BLaER1 (cell line): ENCODE measurements around the gene DDX55.
A peak's percentile ranks its signal among the peaks of the same experiment; 100 is the strongest.
"Not testable (repeated sequence)": the region's sequence is repeated elsewhere in the genome, so short reads cannot be mapped to it uniquely, and the experiment has no call there.

Experiments
- H3K27ac ChIP-seq: shearing (Covaris generic); formaldehyde crosslinking; 2 replicates; pipeline ENCODE4 v1.8.1; 2022
- H3K27me3 ChIP-seq: shearing (Covaris generic); formaldehyde crosslinking; 2 replicates; pipeline ENCODE4 v1.8.1; 2022
- H3K36me3 ChIP-seq: shearing (Covaris generic); formaldehyde crosslinking; 2 replicates; pipeline ENCODE4 v1.8.1; 2022
- H3K4me1 ChIP-seq: shearing (Covaris generic); formaldehyde crosslinking; 2 replicates; pipeline ENCODE4 v1.8.1; 2022
- H3K4me2 ChIP-seq: shearing (Covaris generic); formaldehyde crosslinking; 2 replicates; pipeline ENCODE4 v1.8.1; 2022
- H3K4me3 ChIP-seq: shearing (Covaris generic); formaldehyde crosslinking; 2 replicates; pipeline ENCODE4 v1.8.1; 2022
- H3K9ac ChIP-seq: shearing (Covaris generic); formaldehyde crosslinking; 2 replicates; pipeline ENCODE4 v1.8.1; 2022
- H3K9me3 ChIP-seq: shearing (Covaris generic); formaldehyde crosslinking; 2 replicates; pipeline ENCODE4 v1.8.1; 2022
- H4K20me1 ChIP-seq: shearing (Covaris generic); formaldehyde crosslinking; 2 replicates; pipeline ENCODE4 v1.8.1; 2022
- Cebpa-rat ChIP-seq: shearing (Covaris generic); IDR thresholded peaks from 2 replicates; pipeline ENCODE4 v1.8.1; 2022

Gene DDX55

GRCh38 chr12:123601602-123602489 lies at the start of gene DDX55:
Gene DDX55, plus strand, starts transcription at chr12:123602099. Its CDS starts 50 bp downstream, at chr12:123602149.
- Histone ChIP-seq H3K27ac (peak within 1 kb of the TSS; percentile 96), H3K4me2 (peak within 1 kb of the TSS; percentile 94), H4K20me1 (peaks cover 42% of the 10 kb centered on the region), H3K4me1 (peaks cover 29% of the 10 kb centered on the region), H3K9ac (peak within 1 kb of the TSS; percentile 98), H3K27me3 (no peaks in the 10 kb centered on the region), H3K36me3 (peaks cover 64% of the 10 kb centered on the region), H3K4me3 (peak within 1 kb of the TSS; percentile 100), H3K9me3 (no peaks in the 10 kb centered on the region)
- TF ChIP-seq Cebpa-rat = no peak

DNA sequence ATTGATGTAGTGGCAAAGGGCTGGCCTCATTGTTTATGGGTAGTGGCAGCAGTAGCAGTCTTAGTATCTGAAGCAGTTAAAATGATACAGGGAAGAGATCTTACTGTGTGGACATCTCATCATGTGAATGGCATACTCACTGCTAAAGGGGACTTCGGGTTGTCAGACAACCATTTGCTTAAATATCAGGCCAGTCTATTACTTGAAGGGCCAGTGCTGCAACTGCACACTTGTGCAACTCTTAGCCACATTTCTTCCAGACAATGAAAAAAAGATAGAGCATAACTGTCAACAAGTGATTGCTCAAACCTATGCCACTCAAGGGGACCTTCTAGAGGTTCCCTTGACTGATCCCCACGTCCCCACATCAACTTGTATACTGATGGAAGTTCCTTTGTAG lies 47.8 kb upstream of the DDX55 start:
- H3K9me3 ChIP-seq, H3K27ac ChIP-seq, H3K36me3 ChIP-seq, H4K20me1 ChIP-seq, H3K4me1 ChIP-seq, H3K4me2 ChIP-seq, H3K9ac ChIP-seq, H3K27me3 ChIP-seq, H3K4me3 ChIP-seq: not testable (repeated sequence)

DNA sequence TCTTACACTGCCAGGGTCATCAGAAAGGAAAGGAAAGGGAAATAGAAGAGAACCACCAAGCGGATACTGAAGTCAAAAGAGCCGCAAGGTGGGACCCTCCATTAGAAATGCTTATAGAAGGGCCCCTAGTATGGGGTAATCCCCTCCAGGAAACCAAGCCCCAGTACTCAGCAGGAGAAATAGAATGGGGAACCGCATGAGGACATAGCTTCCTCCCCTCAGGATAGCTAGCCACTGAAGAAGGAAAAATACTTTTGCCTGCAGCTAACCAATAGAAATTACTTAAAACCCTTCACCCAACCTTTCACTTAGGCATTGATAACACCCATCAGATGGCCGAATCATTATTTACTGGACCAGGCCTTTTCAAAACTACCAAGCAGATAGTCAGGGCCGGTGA lies 47.1 kb upstream of the DDX55 start:
- not testable (repeated sequence) for H3K4me1 ChIP-seq, H3K27me3 ChIP-seq, H3K36me3 ChIP-seq, H3K9ac ChIP-seq, H3K9me3 ChIP-seq, H3K4me2 ChIP-seq, H3K4me3 ChIP-seq, H3K27ac ChIP-seq, H4K20me1 ChIP-seq

GRCh38 chr12:123558487-123558886 lies 43.4 kb upstream of the DDX55 start:
- H3K36me3 ChIP-seq, H3K4me3 ChIP-seq, H3K27ac ChIP-seq, H3K9ac ChIP-seq, H3K9me3 ChIP-seq, H3K4me1 ChIP-seq, H3K27me3 ChIP-seq, H3K4me2 ChIP-seq, H4K20me1 ChIP-seq: not testable (repeated sequence)

DNA sequence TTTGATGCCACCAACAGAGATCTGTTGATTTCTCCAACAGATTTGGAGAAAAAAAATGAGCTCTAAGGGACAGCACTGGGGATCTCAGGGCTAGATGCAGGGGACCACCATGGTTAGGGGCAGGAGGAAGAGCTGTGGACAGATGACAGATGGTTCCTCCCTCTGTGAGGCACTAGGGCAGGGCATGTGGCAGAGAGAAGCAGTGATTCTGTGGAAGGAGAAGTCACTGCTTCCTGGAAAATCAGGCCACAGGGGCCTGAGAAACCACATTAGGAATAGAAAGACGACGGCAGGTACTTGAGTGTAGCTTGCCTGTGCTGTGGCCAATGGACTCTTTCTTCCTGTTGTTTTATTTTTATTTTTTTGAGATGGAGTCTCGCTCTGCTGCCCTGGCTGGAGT lies 42.4 kb upstream of the DDX55 start:
- peak overlapping the region; percentile 37 for H3K4me2 ChIP-seq
- no peaks in the 10 kb centered on the region for H3K27me3 ChIP-seq
- no peak overlapping the region for H3K27ac ChIP-seq
- H3K9ac ChIP-seq = no peak overlapping the region
- no peaks in the 10 kb centered on the region for H3K9me3 ChIP-seq
- H4K20me1 ChIP-seq = no peaks in the 10 kb centered on the region
- TF ChIP-seq Cebpa-rat = no peak
- H3K4me1 ChIP-seq = peaks cover 9% of the 10 kb centered on the region
- H3K36me3 ChIP-seq = no peaks in the 10 kb centered on the region
- no peak overlapping the region for H3K4me3 ChIP-seq

GRCh38 chr12:123571343-123571813 lies 30.5 kb upstream of the DDX55 start:
- no peak overlapping the region for H3K4me2 ChIP-seq
- no peak for TF ChIP-seq Cebpa-rat
- no peaks in the 10 kb centered on the region for H3K27me3 ChIP-seq
- H3K9me3 ChIP-seq = no peaks in the 10 kb centered on the region
- H3K9ac ChIP-seq = no peak overlapping the region
- no peak overlapping the region for H3K27ac ChIP-seq
- H3K4me1 ChIP-seq = 0 out of 2 replicates have a peak, but pooled peaks cover 4% of the 10 kb centered on the region
- 0 out of 2 replicates have a peak, but pooled peaks cover 5% of the 10 kb centered on the region for H3K36me3 ChIP-seq
- no peak overlapping the region for H3K4me3 ChIP-seq
- H4K20me1 ChIP-seq = no peaks in the 10 kb centered on the region

GRCh38 chr12:123572391-123572790 lies 29.5 kb upstream of the DDX55 start:
- H3K4me1 ChIP-seq = 0 out of 2 replicates have a peak, but pooled peaks cover 4% of the 10 kb centered on the region
- H4K20me1 ChIP-seq = no peaks in the 10 kb centered on the region
- H3K9me3 ChIP-seq = no peaks in the 10 kb centered on the region
- H3K9ac ChIP-seq = no peak overlapping the region
- no peak overlapping the region for H3K4me2 ChIP-seq
- peaks cover 14% of the 10 kb centered on the region; the same call in 1 of the 2 replicates for H3K36me3 ChIP-seq
- no peak for TF ChIP-seq Cebpa-rat
- no peaks in the 10 kb centered on the region for H3K27me3 ChIP-seq
- no peak overlapping the region for H3K4me3 ChIP-seq
- H3K27ac ChIP-seq = no peak overlapping the region

- H3K27me3 ChIP-seq = no peaks in the 10 kb centered on the region
- no peaks in the 10 kb centered on the region for H4K20me1 ChIP-seq
- no peak for TF ChIP-seq Cebpa-rat
- H3K27ac ChIP-seq = no peak overlapping the region
- H3K36me3 ChIP-seq = peaks cover 16% of the 10 kb centered on the region; the same call in 1 of the 2 replicates
- no peak overlapping the region for H3K4me2 ChIP-seq
- H3K4me3 ChIP-seq = no peak overlapping the region
- H3K4me1 ChIP-seq = 0 out of 2 replicates have a peak, but pooled peaks cover 4% of the 10 kb centered on the region
- no peaks in the 10 kb centered on the region for H3K9me3 ChIP-seq
- H3K9ac ChIP-seq = no peak overlapping the region
Observed at GRCh38 chr12:123573870-123574269, 28.0 kb upstream of the DDX55 start.

DNA sequence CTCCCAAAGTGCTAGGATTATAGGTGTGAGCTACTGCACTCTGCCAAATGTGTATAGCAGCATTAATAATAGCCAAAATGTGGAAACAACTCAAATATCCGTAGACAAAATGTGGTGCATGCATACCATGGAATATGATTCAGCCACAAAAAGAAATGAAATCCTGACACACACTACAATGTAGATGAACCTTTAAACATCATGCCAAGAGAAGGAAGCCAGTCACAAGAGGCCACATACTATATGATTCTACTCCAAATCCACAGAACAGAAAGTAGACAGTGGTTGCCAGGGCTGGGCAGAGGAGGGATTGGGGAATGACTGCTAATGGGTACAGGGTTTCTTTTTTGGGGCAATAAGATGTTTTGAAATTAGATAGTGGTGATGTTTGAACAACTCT lies 25.3 kb upstream of the DDX55 start:
- H3K9me3 ChIP-seq = no peaks in the 10 kb centered on the region
- H3K27me3 ChIP-seq = no peaks in the 10 kb centered on the region
- no peak overlapping the region for H3K4me2 ChIP-seq
- no peak overlapping the region for H3K27ac ChIP-seq
- H4K20me1 ChIP-seq = no peaks in the 10 kb centered on the region
- peaks cover 16% of the 10 kb centered on the region; the same call in 1 of the 2 replicates for H3K36me3 ChIP-seq
- H3K4me3 ChIP-seq = no peak overlapping the region
- TF ChIP-seq Cebpa-rat = no peak
- H3K9ac ChIP-seq = no peak overlapping the region
- H3K4me1 ChIP-seq = peaks cover 4% of the 10 kb centered on the region; the same call in 1 of the 2 replicates

DNA sequence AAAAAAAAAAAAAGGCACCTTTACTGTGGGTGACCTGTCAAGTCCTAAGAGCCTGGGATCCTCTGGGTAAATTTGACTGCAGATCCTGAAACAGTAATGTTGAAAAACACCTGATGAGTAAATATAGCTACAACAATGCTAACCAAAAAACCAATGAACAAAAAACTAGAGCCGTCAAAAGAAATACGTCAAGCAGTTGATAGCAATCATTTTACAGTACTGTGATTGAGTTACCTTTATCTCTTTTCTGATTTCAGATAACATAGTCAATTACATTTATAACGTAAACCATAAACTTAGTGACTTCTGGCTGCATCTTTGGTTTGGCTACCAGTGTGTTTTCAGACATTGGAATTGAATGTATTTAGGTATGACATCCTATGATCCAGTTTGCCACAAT lies 23.7 kb upstream of the DDX55 start:
- Histone ChIP-seq H3K4me1 (peaks cover 20% of the 10 kb centered on the region), H3K9ac (no peak overlapping the region), H3K4me3 (no peak overlapping the region), H3K27ac (no peak overlapping the region), H3K4me2 (no peak overlapping the region), H3K9me3 (no peaks in the 10 kb centered on the region), H4K20me1 (no peaks in the 10 kb centered on the region), H3K36me3 (peaks cover 16% of the 10 kb centered on the region; the same call in 1 of the 2 replicates), H3K27me3 (no peaks in the 10 kb centered on the region)
- TF ChIP-seq Cebpa-rat = no peak

- H3K27me3 ChIP-seq = not testable (repeated sequence)
- H3K36me3 ChIP-seq = peaks cover 16% of the 10 kb centered on the region; the same call in 1 of the 2 replicates
Observed at GRCh38 chr12:123578829-123579228, 23.1 kb upstream of the DDX55 start.

More at GRCh38 chr12:123578829-123579228, 23.1 kb upstream of the DDX55 start:
- not testable (repeated sequence) for H3K9ac ChIP-seq, H3K4me2 ChIP-seq, H4K20me1 ChIP-seq, H3K27ac ChIP-seq, H3K4me3 ChIP-seq, H3K9me3 ChIP-seq
- H3K4me1 ChIP-seq = peaks cover 22% of the 10 kb centered on the region
